Measurements from ENCODE around the gene ZFP90. TPM values are rescaled to one million over a fixed set of nuclear protein-coding genes. Genes with fewer than 3 reads are reported as not detected.
"Not testable (repeated sequence)": the region's sequence is repeated elsewhere in the genome, so short reads cannot be mapped to it uniquely, and the experiment has no call there.

ZFP90 gene
- total RNA-seq, 1 experiment from 2014 or later, result 21.8 TPM

- TF ChIP-seq SRF (IDR thresholded peaks at IDR 0.05; ENCODE audit: low read depth), result no peak
- TF ChIP-seq JUND (IDR thresholded peaks at IDR 0.05), result no peak
- TF ChIP-seq FOSL1 (IDR thresholded peaks at IDR 0.05; ENCODE audit: low read depth), result no peak
- TF ChIP-seq ZNF274 (IDR thresholded peaks at IDR 0.05; ENCODE audit: low read depth, low read length), result no peak
- TF ChIP-seq POLR2A (IDR thresholded peaks at IDR 0.05; ENCODE audit: borderline replicate concordance, extremely low read depth, insufficient read depth, insufficient read length), result no peak
- TF ChIP-seq YY1 (IDR thresholded peaks at IDR 0.05; ENCODE audit: extremely low read depth, insufficient replicate concordance, low read depth, low read length), result no peak
- H2AFZ ChIP-seq (ENCODE audit: low read depth, low read length, poor library complexity, severe bottlenecking), result no peak overlapping the region
- H3K4me2 ChIP-seq (ENCODE audit: low read length), result no peak overlapping the region
- POLR2A ChIA-PET, result no interaction called here
- H3K4me1 ChIP-seq (ENCODE audit: control insufficient read depth in 1 of 2, insufficient read depth in 2 of 2, low read length in 2 of 2), result no peaks in the 10 kb centered on the region
- no peak for DNase-seq (ENCODE audit: low read depth, low spot score)
- no peaks in the 10 kb centered on the region for H3K9me2 ChIP-seq (ENCODE audit: insufficient read depth)
- RAD21 ChIA-PET (ENCODE audit: low non-redundant PET in 1 of 2, low total read pairs in 2 of 2, uncharacterized antibody in 2 of 2, unreplicated experiment in 2 of 2), result no interaction called here
- CTCF ChIA-PET, result no interaction called here
- no peak overlapping the region for H3K9ac ChIP-seq (ENCODE audit: low read length)
- H3K79me2 ChIP-seq (ENCODE audit: insufficient read depth, low read length), result no peaks in the 10 kb centered on the region
- no TSS peak for BruUV-seq (replicated peaks)
- H3K9me3 ChIP-seq (ENCODE audit: control insufficient read depth in 1 of 2, insufficient read depth in 1 of 2, low read depth in 1 of 2, low read length in 2 of 2), result peaks cover 9 to 38% of the 10 kb centered on the region in 2 experiments; a peak in 2 of 4 replicates
- H3K36me3 ChIP-seq (ENCODE audit: control insufficient read depth in 1 of 2, insufficient read depth in 2 of 2, low read length in 2 of 2), result peaks cover 0 to 16% of the 10 kb centered on the region in 2 experiments; a peak in 2 of 4 replicates
- no peak overlapping the region for H3K27ac ChIP-seq (ENCODE audit: low read depth, low read length)
- no peaks in the 10 kb centered on the region for H4K20me1 ChIP-seq (ENCODE audit: insufficient read depth)
- H3K4me3 ChIP-seq (replicated peaks in 1 of 2; ENCODE audit: low read depth in 1 of 2, low read length in 2 of 2), result no peak overlapping the region
- intact Hi-C loops (cut with micrococcal nuclease), result no loop called here
- no peak for ATAC-seq
- H3K27me3 ChIP-seq (ENCODE audit: insufficient read depth, low read length), result no peaks in the 10 kb centered on the region
Observed at GRCh38 chr16:68548947-68549346, 9.9 kb downstream of the ZFP90 start.

DNA sequence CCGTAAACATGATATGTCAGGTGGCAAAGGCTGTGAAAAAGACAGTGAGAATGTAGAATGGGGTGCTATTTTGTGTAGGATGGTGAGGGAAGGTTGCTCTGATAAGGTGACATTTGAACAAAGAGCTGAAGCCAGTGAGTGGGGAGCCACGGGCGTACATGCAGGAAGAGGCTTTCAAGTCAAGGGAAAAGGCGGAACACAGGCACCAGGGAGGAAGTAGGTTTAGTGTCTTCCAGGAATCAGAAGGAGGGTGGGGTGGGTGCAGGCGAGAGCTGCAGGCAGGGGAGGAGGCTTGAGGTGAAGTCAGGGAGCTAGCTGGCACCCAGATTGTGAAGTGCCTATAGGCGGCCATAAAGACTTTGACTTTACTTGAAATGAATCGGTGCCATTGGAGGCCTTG is 14.1 kb downstream of the ZFP90 start:
- intact Hi-C loops (cut with micrococcal nuclease), result no loop called here
- BruUV-seq (replicated peaks), result no TSS peak
- peaks cover 32 to 57% of the 10 kb centered on the region in 2 experiments; a peak in 3 of 4 replicates for H3K9me3 ChIP-seq (ENCODE audit: control insufficient read depth in 1 of 2, insufficient read depth in 1 of 2, low read depth in 1 of 2, low read length in 2 of 2)
- H3K4me2 ChIP-seq (ENCODE audit: low read length), result no peak overlapping the region
- H3K79me2 ChIP-seq (ENCODE audit: insufficient read depth, low read length), result no peaks in the 10 kb centered on the region
- TF ChIP-seq YY1 (IDR thresholded peaks at IDR 0.05; ENCODE audit: extremely low read depth, insufficient replicate concordance, low read depth, low read length), result no peak
- TF ChIP-seq POLR2AphosphoS5 (IDR thresholded peaks at IDR 0.05; ENCODE audit: low read depth, low read length), result no peak
- no peak for TF ChIP-seq CBX3 (IDR thresholded peaks at IDR 0.05; ENCODE audit: low read depth)
- no peak for TF ChIP-seq JUND (IDR thresholded peaks at IDR 0.05)
- TF ChIP-seq SP1 (IDR thresholded peaks at IDR 0.05; ENCODE audit: low read depth), result no peak
- H3K4me1 ChIP-seq (ENCODE audit: control insufficient read depth in 1 of 2, insufficient read depth in 2 of 2, low read length in 2 of 2), result no peaks in the 10 kb centered on the region
- peaks cover 0 to 22% of the 10 kb centered on the region in 2 experiments; a peak in 2 of 4 replicates for H3K36me3 ChIP-seq (ENCODE audit: control insufficient read depth in 1 of 2, insufficient read depth in 2 of 2, low read length in 2 of 2)
- ATAC-seq (no peak), DNase-seq (ENCODE audit: low read depth, low spot score) (no peak)
- H2AFZ ChIP-seq (ENCODE audit: low read depth, low read length, poor library complexity, severe bottlenecking), result no peak overlapping the region
- no peaks in the 10 kb centered on the region for H4K20me1 ChIP-seq (ENCODE audit: insufficient read depth)
- H3K27me3 ChIP-seq (ENCODE audit: insufficient read depth, low read length), result no peaks in the 10 kb centered on the region
- no peak overlapping the region for H3K9ac ChIP-seq (ENCODE audit: low read length)
- no peak overlapping the region for H3K4me3 ChIP-seq (replicated peaks in 1 of 2; ENCODE audit: low read depth in 1 of 2, low read length in 2 of 2)
- ChIA-PET CTCF (no interaction called here), RAD21 (ENCODE audit: low non-redundant PET in 1 of 2, low total read pairs in 2 of 2, uncharacterized antibody in 2 of 2, unreplicated experiment in 2 of 2) (no interaction called here), POLR2A (no interaction called here)
- no peak overlapping the region for H3K27ac ChIP-seq (ENCODE audit: low read depth, low read length)
- H3K9me2 ChIP-seq (ENCODE audit: insufficient read depth), result no peaks in the 10 kb centered on the region

GRCh38 chr16:68560341-68560740 is 21.2 kb downstream of the ZFP90 start:
- Histone ChIP-seq H3K9me3 (ENCODE audit: control insufficient read depth in 1 of 2, insufficient read depth in 1 of 2, low read depth in 1 of 2, low read length in 2 of 2) (peaks cover 54 to 65% of the 10 kb centered on the region in 2 experiments; a peak in 3 of 4 replicates), H3K36me3 (ENCODE audit: control insufficient read depth in 1 of 2, insufficient read depth in 2 of 2, low read length in 2 of 2) (peaks cover 21 to 36% of the 10 kb centered on the region in 2 experiments)
- intact Hi-C loops (cut with micrococcal nuclease); CTCF ChIA-PET; H3K79me2 ChIP-seq (ENCODE audit: insufficient read depth, low read length); BruUV-seq (replicated peaks); H3K4me2 ChIP-seq (ENCODE audit: low read length); H4K20me1 ChIP-seq (ENCODE audit: insufficient read depth); POLR2A ChIA-PET; RAD21 ChIA-PET (ENCODE audit: low non-redundant PET in 1 of 2, low total read pairs in 2 of 2, uncharacterized antibody in 2 of 2, unreplicated experiment in 2 of 2); H2AFZ ChIP-seq (ENCODE audit: low read depth, low read length, poor library complexity, severe bottlenecking); H3K4me1 ChIP-seq (ENCODE audit: control insufficient read depth in 1 of 2, insufficient read depth in 2 of 2, low read length in 2 of 2); DNase-seq (ENCODE audit: low read depth, low spot score); ATAC-seq; H3K27me3 ChIP-seq (ENCODE audit: insufficient read depth, low read length); H3K9ac ChIP-seq (ENCODE audit: low read length); H3K27ac ChIP-seq (ENCODE audit: low read depth, low read length); H3K4me3 ChIP-seq (replicated peaks in 1 of 2; ENCODE audit: low read depth in 1 of 2, low read length in 2 of 2); H3K9me2 ChIP-seq (ENCODE audit: insufficient read depth): not testable (repeated sequence)
